Ovary (tissue), 9 donors: ENCODE data around the gene ADIRF. TPM values are rescaled to one million over a fixed set of nuclear protein-coding genes. Genes with fewer than 3 reads are reported as not detected.

Experiments used
- DNase-seq, 5 donors: peaks; one replicate each; pipeline ENCODE4 v3.0.0-alpha.2; 2019 to 2020
- H3K27ac ChIP-seq, 2 donors: fragments of 200-600 bp; one replicate each; pipeline versions ENCODE4 v1.5.1 to v1.8.0; 2019 to 2022
- H3K27me3 ChIP-seq: fragments of 200-600 bp; one replicate; pipeline ENCODE4 v1.8.0; 2022
- H3K36me3 ChIP-seq: fragments of 200-600 bp; sonication (generic); one replicate; pipeline ENCODE4 v1.5.1; 2019
- H3K4me1 ChIP-seq: one replicate; pipeline ENCODE4 v1.8.1; 2013; ENCODE audit warnings: mild to moderate bottlenecking, moderate library complexity; ENCODE audit not compliant: insufficient read depth
- H3K4me3 ChIP-seq: fragments of 200-600 bp; sonication (generic); one replicate; pipeline ENCODE4 v1.5.1; 2017
- H3K9me3 ChIP-seq, 2 donors: fragments of 200-600 bp in 1 of 2; sonication (generic) in 1 of 2; one replicate each; pipeline versions ENCODE4 v1.5.1 to v1.8.1; 2013 to 2019; ENCODE audit warnings: mild to moderate bottlenecking in 1 of 2, moderate library complexity in 1 of 2
- CTCF ChIP-seq, 3 donors: fragments of 450-650 bp in 2 of 3; fragments of 200-600 bp in 1 of 3; IDR thresholded peaks; one replicate each; pipeline versions ENCODE4 v1.5.1 to v1.8.0; 2016 to 2022; ENCODE audit warnings: antibody characterized with exemption in 3 of 3, mild to moderate bottlenecking in 1 of 3
- EP300 ChIP-seq: sonication (generic); formaldehyde crosslinking; IDR thresholded peaks from one replicate; pipeline ENCODE4 v1.6.1; 2017; ENCODE audit warnings: antibody characterized with exemption
- POLR2A ChIP-seq: fragments of 450-650 bp; IDR thresholded peaks from one replicate; pipeline ENCODE4 v1.6.1; 2017; ENCODE audit warnings: antibody characterized with exemption, mild to moderate bottlenecking, moderate library complexity
- WGBS, 3 donors: extraction: QIAGEN DNeasy Blood & Tissue Kit in 1 of 3; methylation state at CpG; one replicate each; pipeline versions ENCODE4 v1.1.5 to v1.1.7; 2013 to 2017; 5-methylcytosine and 5-hydroxymethylcytosine counted together
- intact Hi-C, 4 donors: fragments of 100-400 bp; cut with DNase I; formaldehyde crosslinking; loops; one replicate each; pipeline versions ENCODE4 v1.11.0 to v1.15.1; 2022 to 2023
- polyA plus RNA-seq, 2 donors: library from polyadenylated mRNA; stranded (reverse); fragments of 200-250 nt in 1 of 2; fragments of 350-450 nt in 1 of 2; fragmentation: Illumina TruSeq in 1 of 2; extraction: RNeasy Lipid Tissue Mini Kit (QIAGEN cat#74804) in 1 of 2; gene quantifications; one replicate each; pipeline ENCODE4 v1.2.3, GENCODE V29; 2013 to 2014
- total RNA-seq, 7 donors: library from RNA; depleted of rRNA in 2 of 7; stranded (reverse); fragments of >200 nt in 2 of 7; fragmentation: NEBNext Ultra II Directional in 3 of 7; extraction: Animal tissue kit (Norgen Biotek cat#: 25700) in 3 of 7; gene quantifications; one replicate each; pipeline versions ENCODE4 v1.1.0 to v1.2.4, GENCODE V29; 2016 to 2023
- donor health status: DM: no; HTN: no; CAD: no; lungs with moderate emphysema.
- donor health status: DM: no; HTN: no; CAD: no.
- donor health status: Bipolar disorder and iron deficiency.
- donor health status: DM: yes; HTN: yes; CAD: no.
- donor health status: DM: no; HTN: no; CAD: no.
- donor health status: DM: yes; HTN: yes; CAD: no.

The ADIRF gene
- total and polyA plus RNA-seq, 9 donors: 57.4 to 528 (median 231) TPM

GRCh38 chr10:86964847-86965190, 3.5 kb upstream of the ADIRF start:
- Histone ChIP-seq H3K36me3 (no peaks in the 10 kb centered on the region), H3K9me3 (no peaks in the 10 kb centered on the region), H3K4me1 (peaks cover 21% of the 10 kb centered on the region), H3K4me3 (no peak overlapping the region), H3K27ac (peak overlapping the region in 1 of 2 donors; percentile 43), H3K27me3 (no peaks in the 10 kb centered on the region)
- WGBS, 3 donors: 35 to 48% (median 40%) methylated on average over 2 of the region's 2 CpGs
- TF ChIP-seq CTCF (IDR thresholded peaks at IDR 0.05) (no peak), EP300 (no peak), POLR2A (no peak)
- peak in 2 of 5 donors; percentile 14 to 16 for DNase-seq
- intact Hi-C loops: loop anchor here in 1 of 4 donors (10.0 kb wide), 1 partner anchor 130 kb away; the partner anchor contains the start of genes GLUD1 and SHLD2

GRCh38 chr10:86965986-86966654, 2.2 kb upstream of the ADIRF start:
- intact Hi-C loops: loop anchor here in 1 of 4 donors (2.0 to 10.0 kb wide), 2 partner anchors 27 to 129 kb away; partner anchors contain the start of genes GLUD1 and SHLD2
- 47 to 60% (median 50%) methylated on average over 10 to 11 of the region's 11 CpGs for WGBS, 3 donors
- DNase-seq: no peak

GRCh38 chr10:86967481-86967941, 771 bp upstream of the ADIRF start:
- Histone ChIP-seq H3K4me1 (peaks cover 21% of the 10 kb centered on the region), H3K4me3 (no peak overlapping the region), H3K27me3 (no peaks in the 10 kb centered on the region), H3K36me3 (no peaks in the 10 kb centered on the region), H3K27ac (peak overlapping the region; percentile 97 to 99), H3K9me3 (no peaks in the 10 kb centered on the region)
- intact Hi-C loops: loop anchor here in 1 of 4 donors (2.0 to 10.0 kb wide), 2 partner anchors 29 to 127 kb away; partner anchors contain the start of genes GLUD1 and SHLD2
- no peak for TF ChIP-seq EP300
- DNase-seq: peak in 3 of 5 donors; percentile 36 to 45 (median 44)
- WGBS, 3 donors: 78 to 89% (median 79%) methylated on average over 7 of the region's 7 CpGs

More at GRCh38 chr10:86965986-86966654, 2.2 kb upstream of the ADIRF start:
- no peaks in the 10 kb centered on the region for H3K9me3 ChIP-seq
- no peaks in the 10 kb centered on the region for H3K36me3 ChIP-seq
- H3K4me1 ChIP-seq: peaks cover 18% of the 10 kb centered on the region
- no peaks in the 10 kb centered on the region for H3K27me3 ChIP-seq
- no peak for TF ChIP-seq CTCF (IDR thresholded peaks at IDR 0.05)
- no peak for TF ChIP-seq POLR2A
- TF ChIP-seq EP300: no peak
- no peak overlapping the region for H3K4me3 ChIP-seq
- peak overlapping the region; percentile 63 to 76 for H3K27ac ChIP-seq

- H3K4me3 ChIP-seq: peak overlapping the region; percentile 71
- intact Hi-C loops: loop anchor here in 1 of 4 donors (10.0 kb wide), 1 partner anchor 126 kb away; the partner anchor contains the start of genes GLUD1 and SHLD2
- no peaks in the 10 kb centered on the region for H3K27me3 ChIP-seq
- no peaks in the 10 kb centered on the region for H3K9me3 ChIP-seq
- H3K4me1 ChIP-seq: peaks cover 21% of the 10 kb centered on the region
- no peaks in the 10 kb centered on the region for H3K36me3 ChIP-seq
- peak overlapping the region; percentile 97 to 99 for H3K27ac ChIP-seq
- WGBS, 3 donors: 32 to 36% (median 33%) methylated on average over 9 of the region's 9 CpGs
- TF ChIP-seq EP300 (no peak), CTCF (IDR thresholded peaks at IDR 0.05) (no peak), POLR2A (no peak)
- DNase-seq: peak in 3 of 5 donors; percentile 59 to 67 (median 60)
These were observed 693 bp downstream of the ADIRF start for GRCh38 chr10:86968994-86969355.
